Activated T-cell treated with anti-CD3 and anti-CD28 coated beads for 4 hours (primary cell): ENCODE data around the gene CD99L2.

Experiments used
- DNase-seq: peaks from one replicate; pipeline ENCODE4 v3.0.0-alpha.2; 2020

Gene CD99L2

GRCh38 chrX:150898343-150899190, at the start of gene CD99L2:
CD99L2 (minus strand) TSS chrX:150898668; CDS start chrX:150898588, 80 bp downstream.
- peak; percentile 83 for DNase-seq

- DNase-seq = no peak
Observed at GRCh38 chrX:150944233-150944632, 45.8 kb upstream of the CD99L2 start.

- DNase-seq = no peak
Observed at GRCh38 chrX:150942942-150943594, 44.6 kb upstream of the CD99L2 start.

- no peak for DNase-seq
Observed at GRCh38 chrX:150941580-150941979, 43.1 kb upstream of the CD99L2 start.

- no peak for DNase-seq
Observed at GRCh38 chrX:150940844-150941495, 42.5 kb upstream of the CD99L2 start.

- no peak for DNase-seq
Observed at GRCh38 chrX:150936556-150936955, 38.1 kb upstream of the CD99L2 start.

GRCh38 chrX:150935467-150935866, 37.0 kb upstream of the CD99L2 start:
- no peak for DNase-seq

- DNase-seq = no peak
Observed at GRCh38 chrX:150934453-150934852, 36.0 kb upstream of the CD99L2 start.

GRCh38 chrX:150933945-150934350, 35.5 kb upstream of the CD99L2 start:
- no peak for DNase-seq

- DNase-seq = no peak
Observed at GRCh38 chrX:150929058-150929457, 30.6 kb upstream of the CD99L2 start.

- no peak for DNase-seq
Observed at GRCh38 chrX:150926791-150927190, 28.3 kb upstream of the CD99L2 start.

- no peak for DNase-seq
Observed at GRCh38 chrX:150926304-150926703, 27.8 kb upstream of the CD99L2 start.

GRCh38 chrX:150919401-150919800, 20.9 kb upstream of the CD99L2 start:
- no peak for DNase-seq

- DNase-seq = no peak
Observed at GRCh38 chrX:150913511-150913910, 15.0 kb upstream of the CD99L2 start.

- DNase-seq = no peak
Observed at GRCh38 chrX:150907474-150907873, 9.0 kb upstream of the CD99L2 start.

- no peak for DNase-seq
Observed at GRCh38 chrX:150906694-150907093, 8.2 kb upstream of the CD99L2 start.

GRCh38 chrX:150905293-150905692, 6.8 kb upstream of the CD99L2 start:
- no peak for DNase-seq

GRCh38 chrX:150903110-150903508, 4.6 kb upstream of the CD99L2 start:
- no peak for DNase-seq

- DNase-seq = no peak
Observed at GRCh38 chrX:150902434-150903109, 4.1 kb upstream of the CD99L2 start.

GRCh38 chrX:150899191-150899757, 806 bp upstream of the CD99L2 start:
- peak; percentile 0 for DNase-seq

GRCh38 chrX:150897421-150898320, 797 bp downstream of the CD99L2 start:
- peak; percentile 11 for DNase-seq

GRCh38 chrX:150896632-150897031, 1.8 kb downstream of the CD99L2 start:
- no peak for DNase-seq
